HCT116 (cell line): Measurements from ENCODE around the gene IQSEC3. TPM values are rescaled to one million over a fixed set of nuclear protein-coding genes. Genes with fewer than 3 reads are reported as not detected.

Experiments
- ATAC-seq: fragments of 200-7000 bp; cut with Tn5 transposase; 2 replicates; pipeline ENCODE4 v1.9.1; 2020; ENCODE audit warnings: mild to moderate bottlenecking, moderate library complexity
- BruUV-seq: library from RNA; stranded (reverse); fragments of 400-500 nt; replicated peaks from 2 replicates; lab custom pipeline; 2021; lab: Mats Ljungman, UMichigan
- CTCF ChIA-PET: fragments of 300-600 bp; sonication (Branson Sonifier 250); formaldehyde crosslinking; loops from one replicate; lab custom pipeline; 2021; ENCODE audit warnings: antibody characterized with exemption; lab: Charles Lee
- POLR2A ChIA-PET: fragments of 300-600, 350-600 bp; sonication (Branson Sonifier 250); formaldehyde crosslinking; loops from one replicate; lab custom pipeline; 2021; ENCODE audit warnings: antibody characterized with exemption; lab: Charles Lee
- RAD21 ChIA-PET, 2 experiments: fragments of 300-600 bp; sonication (Branson Sonifier 250); formaldehyde crosslinking; loops; one replicate each; lab custom pipeline; 2023; ENCODE audit warnings: low total read pairs in 2 of 2; ENCODE audit not compliant: uncharacterized antibody in 2 of 2, unreplicated experiment in 2 of 2, low non-redundant PET in 1 of 2; lab: Charles Lee
- DNase-seq: peaks from one replicate; pipeline ENCODE4 v3.0.0-alpha.2; 2010; ENCODE audit warnings: low read depth, low spot score
- H2AFZ ChIP-seq: fragments of 200-600 bp; shearing (Covaris generic), sonication (generic); 2 replicates; pipeline ENCODE4 v1.6.1; 2017; ENCODE audit warnings: low read depth, mixed run types, mixed read lengths, antibody characterized with exemption, low read length; ENCODE audit not compliant: poor library complexity, severe bottlenecking
- H3K27ac ChIP-seq: 2 replicates; pipeline ENCODE4 v1.5.1; 2012; ENCODE audit warnings: low read depth, low read length
- H3K27me3 ChIP-seq: fragments of 200-600 bp; sonication (generic); 2 replicates; pipeline ENCODE4 v1.6.1; 2016; ENCODE audit warnings: mixed run types, low read length, mixed read lengths; ENCODE audit not compliant: insufficient read depth
- H3K36me3 ChIP-seq, 2 experiments: fragments of 200-500 bp in 1 of 2; fragments of 200-600 bp in 1 of 2; sonication (Bioruptor generic) in 1 of 2; sonication (generic) in 1 of 2; 2 replicates each; pipeline versions ENCODE4 v1.5.1 to v1.6.1; 2014 to 2016; ENCODE audit warnings: low read length in 2 of 2, inconsistent platforms in 1 of 2, mixed read lengths in 1 of 2, mixed run types in 1 of 2; ENCODE audit not compliant: insufficient read depth in 2 of 2, control insufficient read depth in 1 of 2
- H3K4me1 ChIP-seq, 2 experiments: fragments of 200-600 bp in 1 of 2; sonication (generic) in 1 of 2; 2 replicates each; pipeline versions ENCODE4 v1.5.1 to v1.6.1; 2012 to 2017; ENCODE audit warnings: low read length in 2 of 2, inconsistent platforms in 1 of 2, mild to moderate bottlenecking in 1 of 2, mixed read lengths in 1 of 2, mixed run types in 1 of 2, moderate library complexity in 1 of 2; ENCODE audit not compliant: insufficient read depth in 2 of 2, control insufficient read depth in 1 of 2
- H3K4me2 ChIP-seq: fragments of 200-600 bp; sonication (generic); 2 replicates; pipeline ENCODE4 v1.6.1; 2017; ENCODE audit warnings: mixed run types, low read length, mixed read lengths
- H3K4me3 ChIP-seq, 2 experiments: fragments of 200-600 bp in 1 of 2; sonication (generic) in 1 of 2; replicated peaks in 1 of 2; 2 replicates each; pipeline ENCODE4 v1.5.1; 2011 to 2016; ENCODE audit warnings: low read length in 2 of 2, control low read depth in 1 of 2, low read depth in 1 of 2, mild to moderate bottlenecking in 1 of 2, mixed read lengths in 1 of 2, mixed run types in 1 of 2
- H3K79me2 ChIP-seq: fragments of 200-600 bp; sonication (generic); 2 replicates; pipeline ENCODE4 v1.6.1; 2017; ENCODE audit warnings: mild to moderate bottlenecking, mixed run types, low read length, moderate library complexity, mixed read lengths; ENCODE audit not compliant: insufficient read depth
- H3K9ac ChIP-seq: fragments of 200-600 bp; sonication (generic); 2 replicates; pipeline ENCODE4 v1.6.1; 2016; ENCODE audit warnings: low read length, mixed read lengths
- H3K9me2 ChIP-seq: fragments of 200-600 bp; sonication (generic), shearing (Covaris generic); 2 replicates; pipeline ENCODE4 v1.6.1; 2017; ENCODE audit warnings: mixed run types, mild to moderate bottlenecking, moderate library complexity; ENCODE audit not compliant: insufficient read depth
- H3K9me3 ChIP-seq, 2 experiments: fragments of 200-500 bp in 1 of 2; fragments of 200-600 bp in 1 of 2; sonication (Bioruptor generic) in 1 of 2; sonication (generic) in 1 of 2; 2 replicates each; pipeline ENCODE4 v1.6.1; 2014 to 2017; ENCODE audit warnings: low read length in 2 of 2, mixed read lengths in 2 of 2, inconsistent platforms in 1 of 2, low read depth in 1 of 2, mild to moderate bottlenecking in 1 of 2, mixed run types in 1 of 2, moderate library complexity in 1 of 2; ENCODE audit not compliant: control insufficient read depth in 1 of 2, insufficient read depth in 1 of 2
- H4K20me1 ChIP-seq: fragments of 200-600 bp; sonication (generic), shearing (Covaris generic); 2 replicates; pipeline ENCODE4 v1.6.1; 2017; ENCODE audit warnings: mixed run types, mild to moderate bottlenecking, moderate library complexity; ENCODE audit not compliant: insufficient read depth
- CBX3 ChIP-seq: IDR thresholded peaks from 2 replicates; pipeline ENCODE4 v1.6.1; 2012; ENCODE audit warnings: low read depth
- EGR1 ChIP-seq: IDR thresholded peaks from 2 replicates; pipeline ENCODE4 v1.6.1; 2012; ENCODE audit warnings: low read depth
- ELF1 ChIP-seq: IDR thresholded peaks from 2 replicates; pipeline ENCODE4 v1.6.1; 2012; ENCODE audit warnings: low read depth, borderline replicate concordance
- EZH2phosphoT487 ChIP-seq: fragments of 200-600 bp; IDR thresholded peaks from 2 replicates; pipeline ENCODE4 v1.6.1; 2018; ENCODE audit warnings: antibody characterized with exemption, borderline replicate concordance
- FOSL1 ChIP-seq: IDR thresholded peaks from 2 replicates; pipeline ENCODE4 v1.6.1; 2012; ENCODE audit warnings: low read depth
- JUND ChIP-seq: IDR thresholded peaks from 2 replicates; pipeline ENCODE4 v1.6.1; 2012
- MAX ChIP-seq: IDR thresholded peaks from 2 replicates; pipeline ENCODE4 v1.6.1; 2012
- POLR2AphosphoS5 ChIP-seq: IDR thresholded peaks from 2 replicates; pipeline ENCODE4 v1.6.1; 2011; ENCODE audit warnings: mild to moderate bottlenecking, low read depth, low read length, moderate library complexity
- RAD21 ChIP-seq: IDR thresholded peaks from 2 replicates; pipeline ENCODE4 v1.6.1; 2012; ENCODE audit warnings: low read depth, mild to moderate bottlenecking
- REST ChIP-seq: IDR thresholded peaks from 2 replicates; pipeline ENCODE4 v1.6.1; 2012; ENCODE audit warnings: low read depth
- SIN3A ChIP-seq: IDR thresholded peaks from 2 replicates; pipeline ENCODE4 v1.6.1; 2012; ENCODE audit warnings: low read depth
- SRF ChIP-seq: IDR thresholded peaks from 2 replicates; pipeline ENCODE4 v1.6.1; 2012; ENCODE audit warnings: low read depth
- TCF7L2 ChIP-seq: IDR thresholded peaks from 2 replicates; pipeline ENCODE4 v1.7.0; 2011; ENCODE audit warnings: borderline replicate concordance, inconsistent platforms; ENCODE audit not compliant: insufficient read depth, insufficient read length; ENCODE audit errors: extremely low read depth
- YY1 ChIP-seq: IDR thresholded peaks from 2 replicates; pipeline ENCODE4 v1.6.1; 2011; ENCODE audit warnings: low read length, low read depth, moderate library complexity, mild to moderate bottlenecking; ENCODE audit not compliant: insufficient replicate concordance; ENCODE audit errors: extremely low read depth
- ZBTB33 ChIP-seq: IDR thresholded peaks from 2 replicates; pipeline ENCODE4 v1.6.1; 2011; ENCODE audit warnings: mild to moderate bottlenecking, low read length, moderate library complexity; ENCODE audit not compliant: insufficient replicate concordance; ENCODE audit errors: extremely low read depth
- ZFX ChIP-seq: fragments of 450-650 bp; IDR thresholded peaks from 2 replicates; pipeline ENCODE4 v1.6.1; 2017
- intact Hi-C: fragments of 100-400 bp; cut with micrococcal nuclease; formaldehyde crosslinking; loops from 2 replicates; pipeline ENCODE4 v1.10.0; 2022
- total RNA-seq: library from RNA; stranded (reverse); gene quantifications from one replicate; pipeline ENCODE4 v1.2.1, GENCODE V29; 2021; ENCODE audit not compliant: unreplicated experiment
- TF ChIP-seq, protein P1 (sequence below), 3 experiments: fragments of 200-600 bp in 1 of 3; sonication (generic) in 1 of 3; IDR thresholded peaks in 2 of 3; conservative IDR thresholded peaks in 1 of 3; 2 replicates each; pipeline ENCODE4 v1.5.1; 2012 to 2017; ENCODE audit warnings: low read depth in 2 of 3, low read length in 2 of 3, antibody characterized with exemption in 1 of 3, borderline replicate concordance in 1 of 3, control low read depth in 1 of 3, mild to moderate bottlenecking in 1 of 3, mixed read lengths in 1 of 3, mixed run types in 1 of 3, moderate library complexity in 1 of 3; ENCODE audit not compliant: insufficient read depth in 1 of 3
- TF ChIP-seq, protein P2 (sequence below): IDR thresholded peaks from 2 replicates; pipeline ENCODE4 v1.6.1; 2012

The IQSEC3 gene
- total RNA-seq, 1 experiment from 2014 or later: not detected

DNA sequence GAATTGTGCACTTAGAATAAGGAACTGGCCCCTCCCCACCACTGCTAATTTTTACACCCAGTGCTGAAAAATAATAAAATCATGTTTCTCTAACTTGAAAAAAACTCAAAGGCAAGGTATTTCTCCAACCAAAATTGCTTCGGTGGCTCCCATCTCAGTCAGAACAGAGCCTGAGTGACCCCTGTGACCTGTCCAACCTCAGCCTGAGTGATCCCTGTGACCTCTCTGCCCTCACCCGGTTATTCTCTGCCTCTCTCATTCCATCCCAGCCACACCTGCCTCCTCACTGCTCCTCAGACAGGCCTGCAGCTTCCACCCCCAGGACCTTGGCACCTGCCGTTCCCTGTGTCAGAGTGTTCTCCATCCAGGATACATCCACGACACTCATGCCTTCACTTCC lies 142.2 kb downstream of the IQSEC3 start:
- Histone ChIP-seq H4K20me1 (no peaks in the 10 kb centered on the region), H3K4me2 (no peak overlapping the region), H3K36me3 (no peaks in the 10 kb centered on the region), H3K9me3 (no peaks in the 10 kb centered on the region), H3K9ac (no peak overlapping the region), H2AFZ (no peak overlapping the region), H3K27ac (no peak overlapping the region), H3K27me3 (no peaks in the 10 kb centered on the region; the same call in 1 of the 2 replicates), H3K4me3 (no peak overlapping the region), H3K9me2 (no peaks in the 10 kb centered on the region), H3K79me2 (no peaks in the 10 kb centered on the region), H3K4me1 (no peaks in the 10 kb centered on the region)
- RAD21 ChIA-PET: no interaction called here
- no TSS peak for BruUV-seq
- POLR2A ChIA-PET: no interaction called here
- CTCF ChIA-PET: no interaction called here
- no peak for TF ChIP-seq REST
- no peak for TF ChIP-seq ZFX
- TF ChIP-seq, protein P1, sequence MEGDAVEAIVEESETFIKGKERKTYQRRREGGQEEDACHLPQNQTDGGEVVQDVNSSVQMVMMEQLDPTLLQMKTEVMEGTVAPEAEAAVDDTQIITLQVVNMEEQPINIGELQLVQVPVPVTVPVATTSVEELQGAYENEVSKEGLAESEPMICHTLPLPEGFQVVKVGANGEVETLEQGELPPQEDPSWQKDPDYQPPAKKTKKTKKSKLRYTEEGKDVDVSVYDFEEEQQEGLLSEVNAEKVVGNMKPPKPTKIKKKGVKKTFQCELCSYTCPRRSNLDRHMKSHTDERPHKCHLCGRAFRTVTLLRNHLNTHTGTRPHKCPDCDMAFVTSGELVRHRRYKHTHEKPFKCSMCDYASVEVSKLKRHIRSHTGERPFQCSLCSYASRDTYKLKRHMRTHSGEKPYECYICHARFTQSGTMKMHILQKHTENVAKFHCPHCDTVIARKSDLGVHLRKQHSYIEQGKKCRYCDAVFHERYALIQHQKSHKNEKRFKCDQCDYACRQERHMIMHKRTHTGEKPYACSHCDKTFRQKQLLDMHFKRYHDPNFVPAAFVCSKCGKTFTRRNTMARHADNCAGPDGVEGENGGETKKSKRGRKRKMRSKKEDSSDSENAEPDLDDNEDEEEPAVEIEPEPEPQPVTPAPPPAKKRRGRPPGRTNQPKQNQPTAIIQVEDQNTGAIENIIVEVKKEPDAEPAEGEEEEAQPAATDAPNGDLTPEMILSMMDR (IDR thresholded peaks at IDR 0.05 in 2 of 3, conservative IDR thresholded peaks at IDR 0.05 in 1 of 3; ENCODE audit: borderline replicate concordance in 1 of 3, insufficient read depth in 1 of 3, low read depth in 2 of 3, low read length in 2 of 3): no peak
- TF ChIP-seq ELF1: no peak
- no peak for TF ChIP-seq SRF
- TF ChIP-seq, protein P2, sequence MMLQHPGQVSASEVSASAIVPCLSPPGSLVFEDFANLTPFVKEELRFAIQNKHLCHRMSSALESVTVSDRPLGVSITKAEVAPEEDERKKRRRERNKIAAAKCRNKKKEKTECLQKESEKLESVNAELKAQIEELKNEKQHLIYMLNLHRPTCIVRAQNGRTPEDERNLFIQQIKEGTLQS: no peak
- no peak for TF ChIP-seq YY1
- TF ChIP-seq CBX3: no peak
- TF ChIP-seq RAD21: no peak
- no peak for TF ChIP-seq MAX
- TF ChIP-seq EGR1: no peak
- TF ChIP-seq JUND: no peak
- no peak for TF ChIP-seq TCF7L2
- no peak for TF ChIP-seq EZH2phosphoT487
- no peak for TF ChIP-seq ZBTB33
- no peak for TF ChIP-seq POLR2AphosphoS5
- no peak for TF ChIP-seq FOSL1
- TF ChIP-seq SIN3A: no peak
- ATAC-seq: no peak
- intact Hi-C loops: no loop called here
- DNase-seq: no peak
